ENCODE data around the gene RASA2.
"Not testable (repeated sequence)": the region's sequence is repeated elsewhere in the genome, so short reads cannot be mapped to it uniquely, and the experiment has no call there.

The RASA2 gene

GRCh38 chr3:141529717-141530414, 43.0 kb downstream of the RASA2 start:
- Histone ChIP-seq H3K4me3 (ENCODE audit: low read length in 2 of 2) (no peak overlapping the region), H3K27ac (ENCODE audit: low read depth in 2 of 2, low read length in 2 of 2) (no peak overlapping the region)

GRCh38 chr3:141530415-141530768, 43.6 kb downstream of the RASA2 start:
- no peaks in the 10 kb centered on the region for H3K27me3 ChIP-seq (ENCODE audit: control insufficient read depth in 2 of 2, insufficient read depth in 2 of 2, low read length in 2 of 2)
- peaks cover under 1% of the 10 kb centered on the region in 2 donors for H3K36me3 ChIP-seq (ENCODE audit: control insufficient read depth in 2 of 2, insufficient read depth in 2 of 2, low read length in 2 of 2)
- H3K9me3 ChIP-seq (ENCODE audit: control insufficient read depth in 2 of 2, low read length in 2 of 2): no peaks in the 10 kb centered on the region
- H3K9ac ChIP-seq (ENCODE audit: low read depth in 1 of 2, low read length in 2 of 2): no peak overlapping the region
- H3K27ac ChIP-seq (ENCODE audit: low read depth in 2 of 2, low read length in 2 of 2): no peak overlapping the region
- H3K4me3 ChIP-seq (ENCODE audit: low read length in 2 of 2): no peak overlapping the region
- no peaks in the 10 kb centered on the region for H3K4me1 ChIP-seq (ENCODE audit: control insufficient read depth in 2 of 2, insufficient read depth in 2 of 2, low read length in 2 of 2)

More at GRCh38 chr3:141529717-141530414, 43.0 kb downstream of the RASA2 start:
- no peaks in the 10 kb centered on the region for H3K27me3 ChIP-seq (ENCODE audit: control insufficient read depth in 2 of 2, insufficient read depth in 2 of 2, low read length in 2 of 2)
- H3K36me3 ChIP-seq (ENCODE audit: control insufficient read depth in 2 of 2, insufficient read depth in 2 of 2, low read length in 2 of 2): no peaks in the 10 kb centered on the region
- no peak overlapping the region for H3K9ac ChIP-seq (ENCODE audit: low read depth in 1 of 2, low read length in 2 of 2)
- no peaks in the 10 kb centered on the region for H3K9me3 ChIP-seq (ENCODE audit: control insufficient read depth in 2 of 2, low read length in 2 of 2)
- no peaks in the 10 kb centered on the region for H3K4me1 ChIP-seq (ENCODE audit: control insufficient read depth in 2 of 2, insufficient read depth in 2 of 2, low read length in 2 of 2)

GRCh38 chr3:141532609-141533008, 45.8 kb downstream of the RASA2 start:
- H3K4me1 ChIP-seq (ENCODE audit: control insufficient read depth in 2 of 2, insufficient read depth in 2 of 2, low read length in 2 of 2): no peaks in the 10 kb centered on the region
- no peak overlapping the region for H3K27ac ChIP-seq (ENCODE audit: low read depth in 2 of 2, low read length in 2 of 2)
- H3K4me3 ChIP-seq (ENCODE audit: low read length in 2 of 2): no peak overlapping the region
- H3K27me3 ChIP-seq (ENCODE audit: control insufficient read depth in 2 of 2, insufficient read depth in 2 of 2, low read length in 2 of 2): no peaks in the 10 kb centered on the region
- H3K9ac ChIP-seq (ENCODE audit: low read depth in 1 of 2, low read length in 2 of 2): no peak overlapping the region
- peaks cover 5% of the 10 kb centered on the region in 2 donors for H3K36me3 ChIP-seq (ENCODE audit: control insufficient read depth in 2 of 2, insufficient read depth in 2 of 2, low read length in 2 of 2)
- no peaks in the 10 kb centered on the region for H3K9me3 ChIP-seq (ENCODE audit: control insufficient read depth in 2 of 2, low read length in 2 of 2)

- H3K4me3 ChIP-seq (ENCODE audit: low read length in 2 of 2); H3K36me3 ChIP-seq (ENCODE audit: control insufficient read depth in 2 of 2, insufficient read depth in 2 of 2, low read length in 2 of 2); H3K9ac ChIP-seq (ENCODE audit: low read depth in 1 of 2, low read length in 2 of 2); H3K27ac ChIP-seq (ENCODE audit: low read depth in 2 of 2, low read length in 2 of 2); H3K27me3 ChIP-seq (ENCODE audit: control insufficient read depth in 2 of 2, insufficient read depth in 2 of 2, low read length in 2 of 2); H3K9me3 ChIP-seq (ENCODE audit: control insufficient read depth in 2 of 2, low read length in 2 of 2); H3K4me1 ChIP-seq (ENCODE audit: control insufficient read depth in 2 of 2, insufficient read depth in 2 of 2, low read length in 2 of 2): not testable (repeated sequence)
Measured at GRCh38 chr3:141536017-141536416, 49.2 kb downstream of the RASA2 start.

- Histone ChIP-seq H3K27ac (ENCODE audit: low read depth in 2 of 2, low read length in 2 of 2) (no peak overlapping the region), H3K27me3 (ENCODE audit: control insufficient read depth in 2 of 2, insufficient read depth in 2 of 2, low read length in 2 of 2) (no peaks in the 10 kb centered on the region), H3K4me1 (ENCODE audit: control insufficient read depth in 2 of 2, insufficient read depth in 2 of 2, low read length in 2 of 2) (no peaks in the 10 kb centered on the region), H3K36me3 (ENCODE audit: control insufficient read depth in 2 of 2, insufficient read depth in 2 of 2, low read length in 2 of 2) (peaks cover 5 to 15% of the 10 kb centered on the region in 2 donors), H3K4me3 (ENCODE audit: low read length in 2 of 2) (no peak overlapping the region), H3K9ac (ENCODE audit: low read depth in 1 of 2, low read length in 2 of 2) (no peak overlapping the region), H3K9me3 (ENCODE audit: control insufficient read depth in 2 of 2, low read length in 2 of 2) (no peaks in the 10 kb centered on the region)
Measured at GRCh38 chr3:141537856-141538255, 51.0 kb downstream of the RASA2 start.

- Histone ChIP-seq H3K9ac (ENCODE audit: low read depth in 1 of 2, low read length in 2 of 2) (no peak overlapping the region), H3K36me3 (ENCODE audit: control insufficient read depth in 2 of 2, insufficient read depth in 2 of 2, low read length in 2 of 2) (peaks cover 5 to 15% of the 10 kb centered on the region in 2 donors), H3K9me3 (ENCODE audit: control insufficient read depth in 2 of 2, low read length in 2 of 2) (no peaks in the 10 kb centered on the region), H3K27me3 (ENCODE audit: control insufficient read depth in 2 of 2, insufficient read depth in 2 of 2, low read length in 2 of 2) (no peaks in the 10 kb centered on the region), H3K4me1 (ENCODE audit: control insufficient read depth in 2 of 2, insufficient read depth in 2 of 2, low read length in 2 of 2) (no peaks in the 10 kb centered on the region), H3K27ac (ENCODE audit: low read depth in 2 of 2, low read length in 2 of 2) (no peak overlapping the region), H3K4me3 (ENCODE audit: low read length in 2 of 2) (no peak overlapping the region)
Measured at GRCh38 chr3:141538568-141539240, 51.9 kb downstream of the RASA2 start.

- no peaks in the 10 kb centered on the region for H3K9me3 ChIP-seq (ENCODE audit: control insufficient read depth in 2 of 2, low read length in 2 of 2)
- H3K36me3 ChIP-seq (ENCODE audit: control insufficient read depth in 2 of 2, insufficient read depth in 2 of 2, low read length in 2 of 2): peaks cover 5 to 15% of the 10 kb centered on the region in 2 donors
- H3K27me3 ChIP-seq (ENCODE audit: control insufficient read depth in 2 of 2, insufficient read depth in 2 of 2, low read length in 2 of 2): no peaks in the 10 kb centered on the region
- H3K4me1 ChIP-seq (ENCODE audit: control insufficient read depth in 2 of 2, insufficient read depth in 2 of 2, low read length in 2 of 2): no peaks in the 10 kb centered on the region
- H3K9ac ChIP-seq (ENCODE audit: low read depth in 1 of 2, low read length in 2 of 2): no peak overlapping the region
- no peak overlapping the region for H3K4me3 ChIP-seq (ENCODE audit: low read length in 2 of 2)
- H3K27ac ChIP-seq (ENCODE audit: low read depth in 2 of 2, low read length in 2 of 2): no peak overlapping the region
Measured at GRCh38 chr3:141539431-141540187, 52.8 kb downstream of the RASA2 start.

- Histone ChIP-seq H3K9ac (ENCODE audit: low read depth in 1 of 2, low read length in 2 of 2) (no peak overlapping the region), H3K9me3 (ENCODE audit: control insufficient read depth in 2 of 2, low read length in 2 of 2) (no peaks in the 10 kb centered on the region), H3K27me3 (ENCODE audit: control insufficient read depth in 2 of 2, insufficient read depth in 2 of 2, low read length in 2 of 2) (no peaks in the 10 kb centered on the region), H3K4me3 (ENCODE audit: low read length in 2 of 2) (no peak overlapping the region), H3K27ac (ENCODE audit: low read depth in 2 of 2, low read length in 2 of 2) (no peak overlapping the region), H3K36me3 (ENCODE audit: control insufficient read depth in 2 of 2, insufficient read depth in 2 of 2, low read length in 2 of 2) (peaks cover 3 to 13% of the 10 kb centered on the region in 2 donors), H3K4me1 (ENCODE audit: control insufficient read depth in 2 of 2, insufficient read depth in 2 of 2, low read length in 2 of 2) (no peaks in the 10 kb centered on the region)
Measured at GRCh38 chr3:141540531-141540930, 53.7 kb downstream of the RASA2 start.

GRCh38 chr3:141542202-141542969, 55.6 kb downstream of the RASA2 start:
- Histone ChIP-seq H3K27me3 (ENCODE audit: control insufficient read depth in 2 of 2, insufficient read depth in 2 of 2, low read length in 2 of 2) (no peaks in the 10 kb centered on the region), H3K4me1 (ENCODE audit: control insufficient read depth in 2 of 2, insufficient read depth in 2 of 2, low read length in 2 of 2) (no peaks in the 10 kb centered on the region), H3K9ac (ENCODE audit: low read depth in 1 of 2, low read length in 2 of 2) (no peak overlapping the region), H3K27ac (ENCODE audit: low read depth in 2 of 2, low read length in 2 of 2) (no peak overlapping the region), H3K9me3 (ENCODE audit: control insufficient read depth in 2 of 2, low read length in 2 of 2) (no peaks in the 10 kb centered on the region), H3K4me3 (ENCODE audit: low read length in 2 of 2) (no peak overlapping the region), H3K36me3 (ENCODE audit: control insufficient read depth in 2 of 2, insufficient read depth in 2 of 2, low read length in 2 of 2) (peaks cover 0 to 10% of the 10 kb centered on the region in 2 donors)
